ENCODE measurements around the gene FOXN3.
"Not testable (repeated sequence)": the region's sequence is repeated elsewhere in the genome, so short reads cannot be mapped to it uniquely, and the experiment has no call there.

Gene FOXN3

GRCh38 chr14:89268514-89268913 lies 148.5 kb downstream of the FOXN3 start:
- DNase-seq = no peak

DNA sequence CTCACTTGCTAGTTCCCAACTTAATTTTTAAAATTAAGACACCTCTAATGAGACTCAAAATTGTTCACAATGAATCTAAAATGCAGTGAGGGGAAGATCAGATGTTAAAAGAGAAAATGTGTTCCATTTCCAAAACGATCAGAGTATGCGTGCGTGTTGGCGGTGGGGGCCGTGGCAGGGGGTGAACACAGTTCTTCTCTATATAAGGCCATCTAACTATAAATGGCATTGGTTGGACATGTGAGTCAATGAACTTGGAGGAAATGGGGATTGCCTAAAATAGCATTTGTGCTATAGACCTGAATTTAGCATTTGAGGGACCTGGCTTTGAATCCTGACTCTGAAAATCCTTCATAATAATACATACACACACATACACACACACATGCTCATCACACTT lies 149.4 kb downstream of the FOXN3 start:
- DNase-seq = no peak

DNA sequence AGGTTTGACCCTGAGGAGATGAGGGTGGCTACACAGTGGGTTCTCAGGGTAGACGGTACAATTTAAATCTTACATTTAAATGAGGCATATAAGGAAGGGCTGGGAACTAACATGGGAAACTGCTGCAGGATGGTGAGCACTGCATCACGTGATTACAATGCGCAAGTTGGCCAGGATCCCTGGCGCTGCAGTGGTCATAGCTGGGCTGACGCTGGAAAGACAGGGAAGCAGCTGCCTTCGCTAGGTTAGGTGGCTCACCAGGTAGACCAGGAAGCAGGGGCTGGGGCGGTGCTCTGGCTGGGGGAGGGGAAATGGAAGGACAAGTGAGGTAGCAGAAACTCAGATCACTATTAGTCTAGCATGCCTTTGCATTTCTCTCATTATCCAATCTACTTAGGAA lies 149.9 kb downstream of the FOXN3 start:
- DNase-seq = no peak

DNA sequence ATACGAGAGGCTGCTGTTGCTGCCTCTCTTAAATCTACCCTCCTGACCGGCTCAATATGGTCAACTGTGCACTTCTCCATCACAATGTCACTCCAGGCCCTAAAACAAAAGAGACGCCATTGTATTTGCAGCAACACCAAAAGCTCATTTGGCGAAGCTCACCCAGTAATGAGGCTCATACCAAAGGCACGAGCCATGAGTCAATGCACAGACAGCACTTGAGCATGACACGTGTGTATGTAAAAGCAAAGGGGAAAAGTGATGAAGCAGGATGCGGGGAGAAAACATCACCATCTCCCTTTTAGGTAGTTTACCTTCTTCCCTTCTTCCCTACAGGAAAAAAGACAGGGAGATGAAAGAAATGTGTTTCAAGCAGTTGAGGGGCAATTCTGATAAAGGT lies 150.3 kb downstream of the FOXN3 start:
- DNase-seq = no peak

GRCh38 chr14:89265234-89265633 lies 151.8 kb downstream of the FOXN3 start:
- no peak for DNase-seq

- DNase-seq = no peak
Observed at GRCh38 chr14:89264196-89264800, 152.7 kb downstream of the FOXN3 start.

GRCh38 chr14:89262041-89262440 lies 155.0 kb downstream of the FOXN3 start:
- no peak for DNase-seq

DNA sequence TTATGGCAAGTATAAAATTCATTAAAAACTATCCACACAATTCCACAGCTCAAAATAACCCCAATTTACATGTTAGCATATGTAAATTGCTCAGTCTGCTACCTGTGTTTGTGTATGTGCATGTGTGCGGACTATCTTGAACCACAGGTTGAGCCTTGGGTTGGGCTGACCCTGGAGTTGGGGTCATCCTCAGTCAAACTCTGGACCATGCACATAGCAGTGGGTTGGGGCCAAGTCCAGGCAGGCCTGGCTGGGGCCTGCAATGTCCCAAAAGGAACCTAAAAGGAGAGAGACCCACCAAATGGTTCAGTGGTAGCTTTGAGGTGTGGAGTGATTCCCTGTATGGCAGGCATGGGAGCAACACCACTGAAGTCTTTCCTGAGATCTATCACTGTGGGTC lies 156.1 kb downstream of the FOXN3 start:
- DNase-seq = no peak

- DNase-seq = no peak
Observed at GRCh38 chr14:89259951-89260609, 157.0 kb downstream of the FOXN3 start.

DNA sequence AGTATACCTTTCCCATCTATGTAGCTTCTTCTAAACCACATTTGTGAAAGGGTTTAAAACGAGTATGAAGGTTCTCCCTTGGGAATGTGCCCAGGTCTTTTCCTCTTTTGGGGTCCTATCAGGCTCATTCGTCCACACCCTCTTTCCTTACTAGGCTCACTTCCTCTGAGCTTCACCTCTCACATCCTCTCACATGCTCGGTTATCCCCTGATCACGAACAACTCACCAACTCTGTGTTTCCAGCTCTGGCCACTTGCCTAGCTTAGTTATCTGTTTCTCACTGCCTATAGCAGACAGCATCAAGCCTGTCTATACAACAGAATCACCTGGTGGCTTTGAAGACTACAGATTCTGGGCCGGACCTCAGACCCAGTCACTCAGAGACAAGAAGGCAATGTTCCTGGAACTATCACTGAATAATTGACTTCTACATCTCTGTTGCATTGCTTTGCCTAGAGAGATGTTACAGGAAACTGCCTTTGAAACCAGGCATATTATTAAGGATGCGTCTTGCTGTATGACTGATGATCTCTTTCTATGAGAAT lies 158.2 kb downstream of the FOXN3 start:
- no peak for DNase-seq

- DNase-seq = no peak
Observed at GRCh38 chr14:89256951-89257350, 160.1 kb downstream of the FOXN3 start.

DNA sequence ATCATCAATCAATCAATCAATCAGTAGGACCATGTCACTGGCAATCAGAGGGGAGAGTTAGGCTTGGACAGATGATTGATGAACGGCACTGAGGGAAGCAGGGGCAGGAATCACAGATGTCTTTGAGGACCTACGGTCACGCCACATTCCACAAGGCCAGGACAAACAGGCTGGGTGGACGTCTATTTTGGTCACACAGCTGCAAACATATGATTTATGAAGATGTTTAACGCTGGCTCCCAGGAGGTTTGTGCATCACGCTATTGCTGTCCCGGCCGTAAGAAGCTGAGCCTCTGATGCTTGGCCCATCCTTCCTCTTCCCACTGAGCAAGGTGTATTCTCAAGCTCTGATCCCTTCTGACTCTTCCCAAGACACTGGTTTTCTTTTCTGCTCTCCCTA lies 160.8 kb downstream of the FOXN3 start:
- DNase-seq = no peak

DNA sequence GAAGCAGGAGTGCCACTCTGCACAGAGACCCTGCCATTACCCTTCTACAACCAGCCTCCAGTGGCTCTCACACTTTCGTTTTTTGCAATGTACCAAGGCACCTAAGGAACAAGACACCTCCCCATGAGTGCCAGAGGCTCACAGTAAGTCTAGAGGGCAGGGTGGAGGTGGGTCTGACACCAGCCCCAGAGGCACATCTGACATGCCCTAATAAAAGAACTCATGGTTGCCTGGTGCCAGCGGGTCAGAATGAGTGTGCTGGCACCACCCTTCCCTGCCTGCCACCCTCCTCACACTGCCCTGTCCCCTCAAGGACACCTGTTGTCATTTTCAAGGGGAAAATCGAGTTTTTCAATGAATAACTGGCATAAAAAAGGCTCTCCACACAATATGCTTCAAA lies 161.2 kb downstream of the FOXN3 start:
- no peak for DNase-seq

GRCh38 chr14:89255012-89255411 lies 162.0 kb downstream of the FOXN3 start:
- no peak for DNase-seq

- DNase-seq = no peak
Observed at GRCh38 chr14:89254166-89254909, 162.7 kb downstream of the FOXN3 start.

DNA sequence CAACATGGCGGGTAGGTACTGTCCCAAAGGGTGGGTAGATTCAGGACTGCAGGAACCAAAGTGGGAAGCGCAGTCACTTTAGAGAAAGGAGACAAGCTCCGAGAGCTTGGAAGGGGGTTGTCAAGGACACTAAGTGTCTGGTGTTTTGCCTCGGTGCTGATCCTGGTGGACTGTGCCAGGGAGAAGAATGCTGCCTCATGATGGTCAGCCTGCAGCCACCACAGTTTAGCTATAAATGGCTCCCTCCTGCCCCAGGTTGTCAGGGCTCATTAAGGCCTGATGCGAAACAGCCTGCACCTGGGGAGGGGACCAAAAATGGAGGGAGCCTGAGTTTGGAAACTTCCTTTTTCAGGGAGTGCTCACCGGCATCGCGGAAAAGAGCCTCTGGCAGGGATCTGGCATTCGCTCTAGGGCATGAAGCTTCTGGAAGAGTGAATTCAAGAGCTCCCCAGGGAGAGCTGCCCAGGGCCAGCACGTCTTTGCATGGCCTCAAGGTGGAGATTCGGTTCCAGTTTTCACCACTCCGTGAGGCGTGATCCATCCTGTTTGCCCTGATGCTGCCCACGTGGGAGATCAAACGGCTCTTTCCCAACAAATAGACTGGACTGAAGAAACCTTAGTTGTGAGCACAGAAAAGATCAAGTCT lies 164.0 kb downstream of the FOXN3 start:
- DNase-seq = no peak

DNA sequence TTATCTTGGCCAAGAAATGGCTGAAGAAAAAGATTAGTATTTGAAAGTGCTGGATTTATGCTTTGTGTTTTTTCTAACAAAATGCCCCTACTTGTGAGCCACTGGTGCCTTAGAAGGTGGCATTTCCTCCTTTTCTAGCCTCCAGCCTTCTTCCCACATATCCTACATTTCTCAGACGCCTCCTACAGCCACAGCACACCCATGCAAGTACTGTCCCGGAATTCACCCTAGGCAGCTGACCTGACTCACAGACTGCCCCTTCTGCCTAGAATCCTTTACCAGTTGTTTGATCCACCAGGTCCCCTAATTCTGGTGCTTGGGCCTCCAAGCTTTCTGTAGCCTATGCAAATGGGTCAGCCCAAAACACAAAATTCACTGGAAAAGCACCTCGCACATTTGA lies 166.0 kb downstream of the FOXN3 start:
- DNase-seq = no peak

GRCh38 chr14:89250655-89250975 lies 166.4 kb downstream of the FOXN3 start:
- DNase-seq = not testable (repeated sequence)

GRCh38 chr14:89249972-89250654 lies 166.9 kb downstream of the FOXN3 start:
- no peak for DNase-seq

GRCh38 chr14:89249065-89249695 lies 167.9 kb downstream of the FOXN3 start:
- DNase-seq = no peak

GRCh38 chr14:89248411-89249064 lies 168.5 kb downstream of the FOXN3 start:
- DNase-seq = no peak
